Measurements from ENCODE around the gene ZSCAN29.

Gene ZSCAN29

DNA sequence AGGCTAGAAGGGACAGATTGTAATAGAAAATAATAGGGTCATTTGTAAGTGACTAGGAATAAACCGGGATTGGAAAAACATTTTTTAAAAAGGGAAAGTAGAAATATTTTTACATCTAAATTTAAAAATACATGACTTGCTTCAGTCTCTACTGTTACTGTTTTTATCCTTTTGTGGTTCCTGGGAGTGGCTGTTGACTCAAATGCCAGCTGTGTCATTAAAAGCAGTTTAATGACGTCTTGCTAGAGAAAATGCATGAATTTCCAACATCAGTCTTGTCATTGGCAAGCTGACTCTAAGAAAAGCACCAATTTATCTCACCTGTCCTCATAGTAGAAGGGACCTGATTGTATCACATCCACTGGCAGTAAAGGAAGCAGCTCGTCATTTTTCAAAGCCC lies 23.7 kb downstream of the ZSCAN29 start:
- peak in 1 of 3 experiments; percentile 4 for DNase-seq

GRCh38 chr15:43346305-43346704 lies 24.5 kb downstream of the ZSCAN29 start:
- peak in 1 of 3 experiments; percentile 0 for DNase-seq

DNA sequence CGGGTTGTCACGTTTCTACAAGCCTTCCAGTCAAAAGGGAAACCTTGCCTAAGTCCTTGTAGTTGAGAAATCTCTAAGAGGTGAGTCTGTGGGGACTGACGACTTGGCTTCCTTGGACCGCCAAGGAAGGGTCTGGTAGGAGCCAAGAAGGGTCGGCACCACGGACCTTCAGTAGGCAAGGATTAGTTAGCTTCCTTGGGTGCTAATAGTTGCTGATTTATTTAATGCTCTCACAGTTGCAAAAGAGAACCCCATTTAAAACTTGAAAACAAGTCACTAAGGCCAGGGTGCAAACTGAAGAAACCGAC lies 40.1 kb downstream of the ZSCAN29 start:
- no peak for DNase-seq

DNA sequence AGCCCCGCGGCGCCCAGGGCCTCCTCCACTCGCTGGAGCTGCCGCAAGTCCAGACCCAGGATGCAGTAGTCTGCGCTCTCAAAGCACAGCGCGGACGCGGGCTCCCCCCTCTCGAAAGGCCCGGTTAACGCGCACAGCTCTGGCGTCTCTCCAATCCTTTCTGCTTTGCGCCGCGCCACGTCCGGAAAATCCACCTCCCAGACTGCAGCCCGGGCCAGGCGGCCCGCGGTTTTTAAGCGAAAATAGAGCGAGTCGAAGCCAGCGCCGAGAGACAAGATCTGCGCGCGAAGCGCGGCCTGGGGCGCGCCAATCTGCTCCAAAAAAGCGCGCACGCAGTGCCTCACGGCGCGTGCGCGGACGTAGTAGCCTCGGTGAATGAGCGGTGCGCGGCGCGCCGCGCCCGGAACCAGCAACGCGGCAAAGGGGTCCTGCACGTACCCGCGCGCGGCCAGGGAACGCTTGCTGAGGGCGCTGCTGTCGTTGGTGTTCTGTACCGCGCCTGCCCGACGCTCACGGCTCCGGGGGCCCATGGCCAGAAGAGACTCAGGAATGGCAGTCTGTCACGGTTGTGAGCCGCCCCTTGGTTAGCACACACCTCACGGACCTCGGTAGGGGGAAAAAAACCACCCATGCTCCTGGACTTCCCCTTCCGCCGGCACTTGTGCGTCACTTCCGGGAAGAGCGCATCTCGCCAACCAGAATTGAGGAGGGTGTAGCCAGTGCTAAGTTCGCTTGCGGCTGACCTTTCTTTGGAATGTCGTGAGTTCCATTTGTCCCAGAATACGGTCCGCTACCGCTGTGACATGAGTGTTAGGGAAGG lies 40.7 kb downstream of the ZSCAN29 start, which contains the start of gene LCMT2:
Gene LCMT2 (minus strand): TSS at position 614 of the 820 bp plus-strand sequence. CDS start 84 bp downstream, at position 530.
- DNase-seq = peak; percentile 81 to 94 (median 92)

- DNase-seq = peak; percentile 11 to 78 (median 75)
Measured at GRCh38 chr15:43329217-43329959, 41.5 kb downstream of the ZSCAN29 start.

DNA sequence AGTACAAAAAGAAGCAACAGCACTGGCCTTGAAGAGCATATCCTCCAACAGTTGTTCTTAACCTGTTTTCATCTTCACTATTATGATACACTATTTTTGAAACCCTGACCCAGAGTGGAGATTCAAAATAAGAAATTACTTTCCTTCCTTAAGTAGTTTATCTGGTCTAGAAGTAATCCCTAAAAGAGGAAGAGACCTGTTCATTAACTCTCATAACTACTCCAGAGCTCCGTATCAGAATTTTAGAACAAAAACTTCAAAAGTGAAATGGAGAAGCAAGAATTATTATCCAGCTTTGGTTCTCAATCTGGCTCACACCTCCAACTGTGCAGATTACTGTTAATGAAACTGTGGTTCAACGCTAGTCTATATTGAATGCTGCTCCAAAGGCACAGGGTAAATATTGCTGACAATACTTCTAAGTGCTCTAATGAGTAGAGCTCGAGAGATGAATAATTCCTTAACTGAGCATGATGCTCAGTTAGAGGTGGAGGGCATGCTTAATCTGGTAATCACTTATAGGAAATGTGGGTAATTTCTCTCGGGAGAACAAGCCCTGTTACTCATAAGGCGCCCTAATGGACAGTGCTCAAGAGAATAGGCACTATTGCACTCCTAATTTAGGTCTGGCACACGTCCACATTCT lies 45.7 kb downstream of the ZSCAN29 start:
- DNase-seq = peak in 1 of 3 experiments; percentile 0

DNA sequence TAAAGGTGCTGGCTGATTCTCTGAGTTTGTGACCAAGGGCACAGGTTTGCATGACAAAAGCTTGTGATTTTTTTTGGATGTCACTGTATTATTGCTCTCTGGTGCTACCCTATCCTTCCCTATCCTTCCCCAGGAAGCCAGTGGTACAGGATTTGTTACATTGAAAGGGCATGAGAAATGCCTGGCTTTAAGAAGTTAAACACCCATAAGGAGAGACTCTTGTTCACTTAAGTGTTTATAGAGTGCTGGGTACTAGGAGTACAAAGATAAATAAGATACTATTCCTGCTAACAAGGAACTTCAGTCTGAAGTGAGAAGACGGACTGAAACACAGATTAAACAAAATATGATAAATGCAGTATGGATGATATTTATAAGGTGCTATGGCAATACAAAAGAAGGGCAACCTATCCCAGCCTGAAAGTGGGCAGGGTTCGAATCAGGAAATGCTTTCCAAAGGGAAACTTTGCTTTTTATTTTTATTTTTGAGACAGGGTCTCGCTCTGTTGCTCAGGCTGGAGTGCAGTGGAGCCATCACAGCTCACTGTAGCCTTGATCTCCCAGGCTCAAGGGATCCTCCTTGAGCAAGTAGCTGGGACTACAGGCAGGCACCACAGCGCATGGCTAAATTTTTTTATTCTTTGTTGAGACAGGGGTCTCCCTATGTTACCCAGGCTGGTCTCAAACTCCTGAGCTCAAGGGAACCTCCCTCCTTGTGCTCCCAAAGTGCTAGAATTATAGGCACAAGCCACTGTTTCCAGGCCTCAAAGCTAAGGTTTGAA lies 51.7 kb downstream of the ZSCAN29 start:
- DNase-seq = no peak

GRCh38 chr15:43317566-43318184 lies 53.2 kb downstream of the ZSCAN29 start:
- DNase-seq = peak in 1 of 3 experiments; percentile 25

- no peak for DNase-seq
Measured at GRCh38 chr15:43316971-43317346, 53.9 kb downstream of the ZSCAN29 start.

DNA sequence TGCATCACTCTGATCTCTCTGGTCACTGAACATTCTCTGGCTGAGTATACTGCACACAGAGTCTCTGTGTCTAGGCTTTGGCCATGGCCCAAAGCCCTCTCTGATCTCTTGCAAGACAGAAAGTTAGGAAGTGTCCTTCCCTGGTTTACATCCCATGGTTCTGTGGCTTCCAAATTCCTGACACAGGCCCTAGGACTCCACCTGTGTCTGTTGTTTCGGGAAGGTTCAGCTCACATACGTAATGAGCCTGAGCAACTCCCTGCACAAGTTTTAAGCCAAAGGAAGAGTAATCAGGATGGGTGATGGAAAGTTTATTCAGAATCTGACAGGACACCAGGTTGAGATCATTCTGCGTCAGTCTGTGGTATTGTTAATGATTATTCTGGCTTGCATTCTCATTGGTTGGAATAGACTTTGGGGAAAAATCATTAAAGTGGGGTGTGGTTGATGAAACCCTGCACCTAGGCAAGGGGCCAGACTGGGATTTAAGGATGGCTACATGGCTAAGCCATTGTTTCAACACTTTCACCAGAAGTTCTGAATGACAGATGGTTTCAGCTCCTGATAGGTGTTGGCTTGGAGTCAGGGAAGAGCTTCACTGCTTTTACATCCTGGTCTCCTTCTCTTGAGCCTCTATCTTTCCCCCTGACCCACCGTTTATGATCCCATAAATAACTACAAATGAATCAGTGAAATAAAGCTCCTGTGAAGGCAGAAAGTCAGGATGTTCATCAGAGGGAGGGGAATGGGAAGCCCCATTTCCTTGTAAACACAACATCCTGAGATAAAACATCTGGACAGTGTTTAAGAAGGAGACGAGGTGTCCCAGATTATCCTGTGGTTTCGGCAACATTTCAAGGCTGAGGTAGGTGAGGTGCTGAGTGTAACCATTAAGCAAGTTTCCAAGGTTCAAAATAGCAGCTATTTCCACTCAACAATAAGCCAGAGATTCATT lies 54.5 kb downstream of the ZSCAN29 start:
- DNase-seq = no peak

DNA sequence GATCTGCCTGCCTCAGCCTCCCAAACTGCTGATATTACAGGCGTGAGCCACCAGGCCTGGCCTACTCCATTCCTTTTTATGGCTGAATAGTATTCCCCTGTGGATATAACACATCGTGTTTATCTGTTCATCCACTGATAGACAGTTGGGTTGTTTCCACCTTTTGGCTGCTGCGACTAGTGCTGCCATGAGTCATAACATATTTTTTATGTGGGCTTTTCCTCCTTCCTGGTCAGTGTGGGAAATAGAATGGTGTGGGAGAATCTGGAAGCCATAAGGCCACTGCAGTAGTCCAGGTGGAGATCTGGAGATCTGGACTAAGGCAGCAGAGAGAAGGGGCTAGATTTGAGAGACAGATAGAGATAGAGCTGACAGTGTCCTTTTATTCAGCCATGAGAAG lies 56.7 kb downstream of the ZSCAN29 start:
- DNase-seq = no peak

- DNase-seq = no peak
Measured at GRCh38 chr15:43312378-43312777, 58.5 kb downstream of the ZSCAN29 start.

All from NCI-H1417 (cell line).